ENCODE measurements around the gene CEP95. TPM values are rescaled to one million over a fixed set of nuclear protein-coding genes. Genes with fewer than 3 reads are reported as not detected.

Gene CEP95
- total and polyA plus RNA-seq, 2 of the 13 experiments (the other 11 are each of a cell fraction or from before 2014, with no cell fraction given) = 65.9 to 68.8 TPM

DNA sequence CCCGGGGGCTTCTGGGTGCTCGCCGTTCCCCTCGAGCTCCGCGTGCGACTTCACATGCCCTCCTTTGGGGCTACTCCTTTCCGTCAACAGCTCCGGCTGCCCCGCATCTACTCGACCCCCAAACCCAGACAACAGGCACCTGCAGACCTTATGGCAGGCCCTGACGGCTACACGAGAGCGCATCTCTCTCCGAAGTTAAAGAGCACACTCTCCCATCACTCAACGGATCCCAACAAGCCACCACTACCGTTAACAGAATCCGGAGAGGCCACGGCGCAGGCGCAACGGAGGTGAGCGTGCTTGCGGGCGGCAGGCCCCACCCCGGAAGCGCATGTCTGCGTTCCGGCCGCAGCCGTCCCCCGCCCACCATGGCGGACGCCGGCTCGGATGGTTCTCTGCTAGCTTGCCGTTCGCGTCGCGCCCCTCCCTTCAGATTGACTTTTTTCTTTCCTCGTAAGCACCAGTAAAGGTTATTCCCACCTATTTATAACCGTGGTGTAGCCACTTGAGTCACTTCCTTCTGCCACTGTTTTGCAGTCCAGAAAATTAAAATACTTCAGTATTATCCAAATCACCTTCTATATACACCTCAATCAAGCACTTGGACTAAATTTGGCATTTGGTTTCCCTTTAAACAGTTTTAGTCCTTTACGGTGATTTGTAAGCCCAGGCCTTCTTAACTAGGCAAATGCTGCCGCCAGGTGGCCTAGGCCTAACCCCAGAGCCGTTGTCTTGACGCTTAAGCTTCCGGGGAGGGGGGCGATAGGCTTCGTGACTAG lies 9.8 kb upstream of the CEP95 start, which contains the start of gene POLG2 (continued):
- TF ChIP-seq NCOR1 (IDR thresholded peaks at IDR 0.05; ENCODE audit: borderline replicate concordance, low read length) (0 out of 2 replicates have a peak, but pooled peaks have one; percentile 38), RBM22 (optimal IDR thresholded peaks at IDR 0.05; ENCODE audit: low read length) (peak; percentile 99), ELK4 (CRISPR knock-in tag; IDR thresholded peaks at IDR 0.05; ENCODE audit: borderline replicate concordance) (no peak), KLF15 (CRISPR knock-in tag; IDR thresholded peaks at IDR 0.05; ENCODE audit: borderline replicate concordance) (peak; percentile 80), FOSL1 (CRISPR knock-in tag; IDR thresholded peaks at IDR 0.05; ENCODE audit: borderline replicate concordance) (peak; percentile 46; the same call in 1 of the 2 replicates), MTERF4 (CRISPR knock-in tag; IDR thresholded peaks at IDR 0.05) (peak; percentile 57; the same call in 1 of the 2 replicates), ZNF720 (CRISPR knock-in tag; IDR thresholded peaks at IDR 0.05) (no peak), MED1 (CRISPR knock-in tag; IDR thresholded peaks at IDR 0.05) (peak; percentile 78), AHR (CRISPR knock-in tag; IDR thresholded peaks at IDR 0.05) (0 out of 2 replicates have a peak, but pooled peaks have one; percentile 67), TOPORS (CRISPR knock-in tag; IDR thresholded peaks at IDR 0.05) (peak; percentile 94), ZSCAN31 (CRISPR knock-in tag; IDR thresholded peaks at IDR 0.05; ENCODE audit: low read depth) (peak; percentile 62; the same call in 1 of the 2 replicates), ZNF619 (CRISPR knock-in tag; IDR thresholded peaks at IDR 0.05) (no peak), ZFP1 (CRISPR knock-in tag; IDR thresholded peaks at IDR 0.05) (peak; percentile 24; the same call in 1 of the 2 replicates), ZFAT (CRISPR knock-in tag; conservative IDR thresholded peaks at IDR 0.05) (no peak), XRCC5 (optimal IDR thresholded peaks at IDR 0.05; ENCODE audit: low read length) (peak; percentile 62), ZNF331 (CRISPR knock-in tag; IDR thresholded peaks at IDR 0.05) (peak; percentile 63; the same call in 1 of the 2 replicates), ZNF614 (CRISPR knock-in tag; IDR thresholded peaks at IDR 0.05; ENCODE audit: borderline replicate concordance) (no peak), ZNF772 (CRISPR knock-in tag; IDR thresholded peaks at IDR 0.05) (peak; percentile 27; the same call in 1 of the 2 replicates), TGIF2 (CRISPR knock-in tag; IDR thresholded peaks at IDR 0.05) (peak; percentile 71; the same call in 1 of the 2 replicates), MNT (IDR thresholded peaks at IDR 0.05) (peak; percentile 60)
- TF ChIP-seq, protein P1, sequence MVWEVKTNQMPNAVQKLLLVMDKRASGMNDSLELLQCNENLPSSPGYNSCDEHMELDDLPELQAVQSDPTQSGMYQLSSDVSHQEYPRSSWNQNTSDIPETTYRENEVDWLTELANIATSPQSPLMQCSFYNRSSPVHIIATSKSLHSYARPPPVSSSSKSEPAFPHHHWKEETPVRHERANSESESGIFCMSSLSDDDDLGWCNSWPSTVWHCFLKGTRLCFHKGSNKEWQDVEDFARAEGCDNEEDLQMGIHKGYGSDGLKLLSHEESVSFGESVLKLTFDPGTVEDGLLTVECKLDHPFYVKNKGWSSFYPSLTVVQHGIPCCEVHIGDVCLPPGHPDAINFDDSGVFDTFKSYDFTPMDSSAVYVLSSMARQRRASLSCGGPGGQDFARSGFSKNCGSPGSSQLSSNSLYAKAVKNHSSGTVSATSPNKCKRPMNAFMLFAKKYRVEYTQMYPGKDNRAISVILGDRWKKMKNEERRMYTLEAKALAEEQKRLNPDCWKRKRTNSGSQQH (CRISPR knock-in tag; IDR thresholded peaks at IDR 0.05; ENCODE audit: low read depth) = peak; percentile 50; the same call in 1 of the 2 replicates
- TF ChIP-seq, protein P2, sequence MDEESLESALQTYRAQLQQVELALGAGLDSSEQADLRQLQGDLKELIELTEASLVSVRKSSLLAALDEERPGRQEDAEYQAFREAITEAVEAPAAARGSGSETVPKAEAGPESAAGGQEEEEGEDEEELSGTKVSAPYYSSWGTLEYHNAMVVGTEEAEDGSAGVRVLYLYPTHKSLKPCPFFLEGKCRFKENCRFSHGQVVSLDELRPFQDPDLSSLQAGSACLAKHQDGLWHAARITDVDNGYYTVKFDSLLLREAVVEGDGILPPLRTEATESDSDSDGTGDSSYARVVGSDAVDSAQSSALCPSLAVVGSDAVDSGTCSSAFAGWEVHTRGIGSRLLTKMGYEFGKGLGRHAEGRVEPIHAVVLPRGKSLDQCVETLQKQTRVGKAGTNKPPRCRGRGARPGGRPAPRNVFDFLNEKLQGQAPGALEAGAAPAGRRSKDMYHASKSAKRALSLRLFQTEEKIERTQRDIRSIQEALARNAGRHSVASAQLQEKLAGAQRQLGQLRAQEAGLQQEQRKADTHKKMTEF (CRISPR knock-in tag; IDR thresholded peaks at IDR 0.05) = peak; percentile 97

Data from HepG2 (cell line).